ENCODE data around the gene ZNF420.

DNA sequence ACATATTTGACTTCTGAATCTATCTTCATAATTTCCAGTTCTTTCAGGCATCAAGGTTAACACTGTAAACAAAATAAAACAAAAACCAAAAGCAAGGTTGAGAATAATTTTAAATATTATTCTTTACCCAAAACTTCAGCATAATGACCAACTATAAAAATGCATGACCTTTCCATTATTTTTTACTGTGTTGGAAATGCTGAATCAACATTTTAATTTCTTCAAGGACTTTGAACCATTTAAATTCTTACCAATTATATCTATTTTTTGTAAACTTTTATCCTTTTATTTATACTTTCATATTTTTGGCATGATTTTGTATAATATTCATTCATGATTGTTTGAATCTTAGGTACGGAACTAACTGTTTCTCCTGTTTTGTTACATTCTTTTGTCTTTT is 87.4 kb downstream of the ZNF420 start:
- TF ChIP-seq CTCF (IDR thresholded peaks at IDR 0.05) (no peak), POLR2A (IDR thresholded peaks at IDR 0.05; ENCODE audit: low read depth) (no peak), EP300 (IDR thresholded peaks at IDR 0.05) (no peak), POLR2AphosphoS5 (IDR thresholded peaks at IDR 0.05) (no peak)

Measured in esophagus muscularis mucosa (tissue), 4 donors.